HG02678 (cell line): ENCODE measurements around the gene ABCC12.

Experiments
- ATAC-seq: cut with Tn5 transposase; IDR thresholded peaks from one replicate; pipeline ENCODE4 v1.9.1; 2021; ENCODE audit warnings: mild to moderate bottlenecking, moderate library complexity; ENCODE audit not compliant: unreplicated experiment

Gene ABCC12

GRCh38 chr16:48106446-48106845 lies 49.3 kb downstream of the ABCC12 start:
- no peak for ATAC-seq
